H1 (cell line): Measurements from ENCODE around the gene CLEC1A. TPM values are rescaled to one million over a fixed set of nuclear protein-coding genes. Genes with fewer than 3 reads are reported as not detected.

Experiments
- EZH2 ChIP-seq: fragments of 200-600 bp; sonication (generic); IDR thresholded peaks from 2 replicates; pipeline ENCODE4 v1.7.1; 2012; ENCODE audit warnings: low read depth, mild to moderate bottlenecking, moderate library complexity, low read length, inconsistent platforms; ENCODE audit not compliant: severe bottlenecking
- HDAC2 ChIP-seq, 2 experiments: fragments of 300-600 bp in 1 of 2; sonication (generic) in 1 of 2; IDR thresholded peaks; 2 replicates each; pipeline ENCODE4 v1.6.1; 2011 to 2012; ENCODE audit warnings: low read depth in 2 of 2, low read length in 2 of 2, mild to moderate bottlenecking in 2 of 2, moderate library complexity in 2 of 2, borderline replicate concordance in 1 of 2, inconsistent platforms in 1 of 2
- PHF8 ChIP-seq: fragments of 200-600 bp; sonication (generic); conservative IDR thresholded peaks from 2 replicates; pipeline ENCODE4 v1.7.1; 2012; ENCODE audit warnings: low read depth, mild to moderate bottlenecking, inconsistent platforms, low read length, moderate library complexity
- polyA plus RNA-seq, 7 experiments: library from polyadenylated mRNA; depleted of rRNA in 3 of 7; stranded (reverse) in 5 of 7; unstranded in 2 of 7; fragments of >200 nt in 5 of 7; fragments of 200-250 nt in 2 of 7; gene quantifications; 1 replicate in 5 of 7; 2 replicates in 1 of 7; 4 replicates in 1 of 7; pipeline versions ENCODE4 v1.2.1 to v1.2.3, GENCODE V29; 2011 to 2013; ENCODE audit warnings: missing spikeins in 2 of 7, mixed read lengths in 2 of 7
- total RNA-seq: library from RNA; stranded (reverse); fragmentation: NEBNext Ultra II Directional; extraction: Animal tissue kit (Norgen Biotek cat#: 25700); gene quantifications from 2 replicates; pipeline ENCODE4 v1.2.1, GENCODE V29; 2021

The CLEC1A gene
- total and polyA plus RNA-seq, 2 of the 8 experiments (the other 6 are each of a cell fraction or from before 2014, with no cell fraction given) = 0.20 TPM; not detected in 1

DNA sequence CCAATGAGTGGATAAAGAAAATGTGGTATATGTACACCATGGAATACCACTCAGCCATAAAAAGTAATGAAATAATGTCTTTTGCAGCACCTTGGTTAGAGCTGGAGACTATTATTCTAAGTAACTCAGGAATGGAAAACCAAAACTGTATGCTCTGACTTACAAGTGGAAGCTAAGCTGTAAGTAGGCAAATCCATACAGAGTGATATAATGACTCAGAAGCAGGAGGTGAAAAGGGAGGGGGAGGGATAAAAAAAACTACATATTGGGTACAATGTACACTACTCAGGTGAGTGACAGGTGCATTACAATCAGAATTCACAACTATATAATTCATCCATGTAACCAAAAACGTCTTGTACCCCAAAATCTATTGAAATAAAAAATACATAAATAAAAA is 15.1 kb upstream of the CLEC1A start (continued):
- no peak for TF ChIP-seq PHF8
- TF ChIP-seq HDAC2 (IDR thresholded peaks at IDR 0.05; ENCODE audit: borderline replicate concordance in 1 of 2, low read depth in 2 of 2, low read length in 2 of 2) = no peak
- TF ChIP-seq EZH2 = no peak
